ENCODE results near the gene DIP2B.

GRCh38 chr12:50609292-50609874, 104.6 kb downstream of the DIP2B start:
- TF ChIP-seq CTCF (conservative IDR thresholded peaks at IDR 0.05 in 1 of 2, IDR thresholded peaks at IDR 0.05 in 1 of 2; ENCODE audit: low read depth in 1 of 2, low read length in 2 of 2) (no peak), EZH2 (IDR thresholded peaks at IDR 0.05; ENCODE audit: low read length, missing control alignments) (no peak)
